ENCODE measurements around the gene DMRT1.

DMRT1 gene

GRCh38 chr9:903886-904285 lies 62.4 kb downstream of the DMRT1 start:
- Histone ChIP-seq H3K4me3 (ENCODE audit: low read depth, low read length) (no peak overlapping the region), H3K9me3 (ENCODE audit: control insufficient read depth, insufficient read depth, low read depth, low read length) (no peaks in the 10 kb centered on the region), H3K27ac (ENCODE audit: extremely low read depth, low read depth, low read length) (no peak overlapping the region), H3K4me1 (ENCODE audit: control insufficient read depth, insufficient read depth, low read length) (peaks cover 10% of the 10 kb centered on the region), H3K36me3 (ENCODE audit: control insufficient read depth in 2 of 2, insufficient read depth in 1 of 2, low read length in 2 of 2) (no peaks in the 10 kb centered on the region)
- ChIA-PET CTCF (interaction anchor here (0.7 to 2.5 kb wide), 4 partner anchors 10 to 106 kb away, joined by 3 to 10 read pairs (median 4); no protein-coding TSS in a partner anchor), POLR2A (no interaction called here)
- peak; percentile 68 for TF ChIP-seq OSR2 (tag by site-specific recombination; IDR thresholded peaks at IDR 0.05)
- peak; percentile 27; the same call in 1 of the 2 replicates for TF ChIP-seq PRDM6 (tag by site-specific recombination; IDR thresholded peaks at IDR 0.05)
- no peak for TF ChIP-seq KLF7 (tag by site-specific recombination; IDR thresholded peaks at IDR 0.05; ENCODE audit: borderline replicate concordance)
- TF ChIP-seq SP7 (tag by site-specific recombination; IDR thresholded peaks at IDR 0.05): peak; percentile 72

- no peak for TF ChIP-seq ZBTB48 (tag by site-specific recombination; IDR thresholded peaks at IDR 0.05)
- no peak for TF ChIP-seq KLF1 (tag by site-specific recombination; IDR thresholded peaks at IDR 0.05)
- no peak for TF ChIP-seq RBAK (tag by site-specific recombination; IDR thresholded peaks at IDR 0.05)
- TF ChIP-seq ZNF707 (tag by site-specific recombination; IDR thresholded peaks at IDR 0.05): no peak
- TF ChIP-seq ZNF148 (tag by site-specific recombination; IDR thresholded peaks at IDR 0.05; ENCODE audit: borderline replicate concordance): no peak
- no peak for TF ChIP-seq TSHZ1 (tag by site-specific recombination; IDR thresholded peaks at IDR 0.05; ENCODE audit: borderline replicate concordance)
- H3K36me3 ChIP-seq (ENCODE audit: control insufficient read depth in 2 of 2, insufficient read depth in 1 of 2, low read length in 2 of 2): no peaks in the 10 kb centered on the region
- H3K9me3 ChIP-seq (ENCODE audit: control insufficient read depth, insufficient read depth, low read depth, low read length): no peaks in the 10 kb centered on the region
- no peaks in the 10 kb centered on the region; the same call in none of the 2 replicates for H3K4me1 ChIP-seq (ENCODE audit: control insufficient read depth, insufficient read depth, low read length)
- ChIA-PET POLR2A (no interaction called here), CTCF (no interaction called here)
- no peak overlapping the region for H3K4me3 ChIP-seq (ENCODE audit: low read depth, low read length)
- H3K27ac ChIP-seq (ENCODE audit: extremely low read depth, low read depth, low read length): no peak overlapping the region
Observed at GRCh38 chr9:905906-906305, 64.4 kb downstream of the DMRT1 start.

- no peaks in the 10 kb centered on the region; the same call in 1 of the 2 replicates for H3K4me1 ChIP-seq (ENCODE audit: control insufficient read depth, insufficient read depth, low read length)
- ChIA-PET CTCF (interaction anchor here (0.6 to 1.9 kb wide), 5 partner anchors 8 to 638 kb away, joined by 3 to 9 read pairs (median 4); no protein-coding TSS in a partner anchor), POLR2A (interaction anchor here (1.3 kb wide), 1 partner anchor 68 kb away, joined by 4 read pairs; the partner anchor contains the start of gene DMRT3)
- H3K9me3 ChIP-seq (ENCODE audit: control insufficient read depth, insufficient read depth, low read depth, low read length): no peaks in the 10 kb centered on the region
- no peak overlapping the region for H3K27ac ChIP-seq (ENCODE audit: extremely low read depth, low read depth, low read length)
- no peak overlapping the region for H3K4me3 ChIP-seq (ENCODE audit: low read depth, low read length)
- no peaks in the 10 kb centered on the region for H3K36me3 ChIP-seq (ENCODE audit: control insufficient read depth in 2 of 2, insufficient read depth in 1 of 2, low read length in 2 of 2)
- TF ChIP-seq ZNF202 (tag by site-specific recombination; IDR thresholded peaks at IDR 0.05; ENCODE audit: borderline replicate concordance): no peak
- TF ChIP-seq ZBTB7A (tag by site-specific recombination; IDR thresholded peaks at IDR 0.05; ENCODE audit: low read depth): no peak
- no peak for TF ChIP-seq ZNF501 (tag by site-specific recombination; IDR thresholded peaks at IDR 0.05)
- no peak for TF ChIP-seq KLF7 (tag by site-specific recombination; IDR thresholded peaks at IDR 0.05; ENCODE audit: borderline replicate concordance)
- no peak for TF ChIP-seq ZNF2 (tag by site-specific recombination; IDR thresholded peaks at IDR 0.05)
Observed at GRCh38 chr9:908536-909205, 67.2 kb downstream of the DMRT1 start.

Data from HEK293 (cell line).